ENCODE results near the gene ANKRD1.
A peak's percentile ranks its signal among the peaks of the same experiment; 100 is the strongest.

Gene ANKRD1

GRCh38 chr10:90935581-90936275, 14.8 kb upstream of the ANKRD1 start:
- peak; percentile 84 for DNase-seq (ENCODE audit: low read depth, low spot score)

GRCh38 chr10:90930971-90931871, 10.3 kb upstream of the ANKRD1 start:
- DNase-seq (ENCODE audit: low read depth, low spot score): peak; percentile 97

- DNase-seq (ENCODE audit: low read depth, low spot score): peak; percentile 95
Measured at GRCh38 chr10:90930070-90930837, 9.4 kb upstream of the ANKRD1 start.

- DNase-seq (ENCODE audit: low read depth, low spot score): peak; percentile 33
Measured at GRCh38 chr10:90929179-90929578, 8.3 kb upstream of the ANKRD1 start.

- DNase-seq (ENCODE audit: low read depth, low spot score): no peak
Measured at GRCh38 chr10:90927293-90927692, 6.4 kb upstream of the ANKRD1 start.

- DNase-seq (ENCODE audit: low read depth, low spot score): peak; percentile 24
Measured at GRCh38 chr10:90925079-90926029, 4.5 kb upstream of the ANKRD1 start.

- DNase-seq (ENCODE audit: low read depth, low spot score): no peak
Measured at GRCh38 chr10:90924552-90924951, 3.7 kb upstream of the ANKRD1 start.

- no peak for DNase-seq (ENCODE audit: low read depth, low spot score)
Measured at GRCh38 chr10:90923111-90923731, 2.3 kb upstream of the ANKRD1 start.

- DNase-seq (ENCODE audit: low read depth, low spot score): no peak
Measured at GRCh38 chr10:90921906-90922305, 1.0 kb upstream of the ANKRD1 start.

- peak; percentile 44 for DNase-seq (ENCODE audit: low read depth, low spot score)
Measured at GRCh38 chr10:90919683-90920574, 958 bp downstream of the ANKRD1 start.

GRCh38 chr10:90917968-90918318, 2.9 kb downstream of the ANKRD1 start:
- no peak for DNase-seq (ENCODE audit: low read depth, low spot score)

GRCh38 chr10:90917238-90917967, 3.5 kb downstream of the ANKRD1 start:
- peak; percentile 28 for DNase-seq (ENCODE audit: low read depth, low spot score)

GRCh38 chr10:90916392-90917237, 4.3 kb downstream of the ANKRD1 start:
- DNase-seq (ENCODE audit: low read depth, low spot score): peak; percentile 31

- DNase-seq (ENCODE audit: low read depth, low spot score): no peak
Measured at GRCh38 chr10:90915766-90916075, 5.2 kb downstream of the ANKRD1 start.

GRCh38 chr10:90914992-90915765, 5.7 kb downstream of the ANKRD1 start:
- peak; percentile 35 for DNase-seq (ENCODE audit: low read depth, low spot score)

GRCh38 chr10:90913774-90914420, 7.0 kb downstream of the ANKRD1 start:
- DNase-seq (ENCODE audit: low read depth, low spot score): peak; percentile 34

All from astrocyte of the hippocampus (primary cell).